GM19193 (cell line): Measurements from ENCODE around the gene AKAP10.

Source experiments
- POLR2A ChIP-seq: IDR thresholded peaks from 4 replicates; pipeline ENCODE4 v1.6.1; 2011; ENCODE audit not compliant: insufficient read depth, insufficient read length; ENCODE audit errors: extremely low read depth

The AKAP10 gene

DNA sequence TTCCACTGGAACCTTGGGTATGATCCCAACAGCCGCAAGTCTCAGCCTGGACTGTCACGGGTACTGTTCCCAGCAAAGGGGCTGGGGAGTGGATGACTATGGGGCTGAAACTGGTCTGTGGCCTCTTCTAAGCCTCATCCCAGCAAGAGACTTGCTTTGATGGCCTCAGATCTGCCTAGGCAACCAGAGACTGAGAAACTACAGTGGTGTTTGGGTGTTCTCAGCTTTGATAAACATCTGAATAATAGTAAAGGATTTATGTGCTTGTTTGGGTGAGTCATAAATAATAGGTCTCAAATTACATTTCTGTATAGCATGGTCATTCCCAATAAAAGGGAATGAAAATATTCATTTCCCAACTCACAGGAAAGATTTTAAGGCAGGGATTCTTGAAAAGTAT lies 79.7 kb downstream of the AKAP10 start:
- TF ChIP-seq POLR2A = no peak

DNA sequence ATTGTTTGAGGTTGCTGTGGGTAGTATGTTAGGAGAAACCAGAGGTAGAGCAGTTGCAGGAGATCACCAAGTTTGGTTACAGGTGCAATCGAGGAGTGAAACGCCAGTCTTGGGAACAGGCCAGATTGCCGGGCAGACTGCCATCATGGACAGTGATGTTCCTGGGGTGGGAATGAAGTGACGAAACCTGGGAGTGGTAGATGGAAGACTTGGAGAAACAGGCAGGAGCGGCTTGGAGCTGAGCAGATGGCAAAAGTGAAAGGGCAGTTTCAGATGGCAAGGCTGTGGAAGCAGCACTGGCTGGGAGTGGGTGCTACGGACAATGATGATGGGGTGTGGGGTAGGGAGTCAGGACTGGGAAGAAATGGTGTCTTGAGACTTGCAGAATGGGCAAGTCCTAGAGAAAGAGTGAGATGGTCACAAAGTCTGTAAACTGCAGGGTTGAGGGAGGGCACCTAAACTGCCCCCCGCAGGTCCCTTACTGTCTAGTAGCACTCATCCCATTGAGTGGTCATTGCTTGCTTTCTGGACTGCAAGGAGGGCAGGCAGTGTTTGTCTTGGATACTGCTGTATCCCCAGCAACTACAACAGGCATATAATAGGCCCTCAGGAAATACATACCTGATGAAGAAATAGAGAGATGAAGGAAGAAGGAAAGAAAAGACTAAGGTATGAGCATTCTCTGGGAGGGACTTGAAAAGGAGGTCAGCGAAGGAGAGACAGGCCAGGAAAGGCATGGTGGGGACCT lies 80.4 kb downstream of the AKAP10 start:
- TF ChIP-seq POLR2A = no peak

DNA sequence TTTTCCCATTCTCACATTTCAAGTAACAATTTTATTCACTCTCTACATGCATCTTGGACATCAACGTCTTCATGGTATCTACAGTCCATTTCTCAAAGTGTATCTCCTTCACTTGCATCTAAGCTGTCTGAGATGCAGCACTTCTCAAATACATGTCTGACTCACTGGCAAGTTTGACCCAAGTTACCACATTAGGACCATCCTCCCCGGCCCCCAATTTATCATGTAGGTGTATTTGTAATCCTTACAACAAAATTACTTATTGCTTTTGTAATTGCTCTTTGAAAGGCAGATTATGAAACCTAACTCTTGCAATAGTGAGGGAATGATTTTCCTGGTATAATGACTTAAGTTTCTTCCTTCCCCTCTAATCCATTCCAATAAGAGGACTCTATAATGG lies 80.9 kb downstream of the AKAP10 start:
- no peak for TF ChIP-seq POLR2A

DNA sequence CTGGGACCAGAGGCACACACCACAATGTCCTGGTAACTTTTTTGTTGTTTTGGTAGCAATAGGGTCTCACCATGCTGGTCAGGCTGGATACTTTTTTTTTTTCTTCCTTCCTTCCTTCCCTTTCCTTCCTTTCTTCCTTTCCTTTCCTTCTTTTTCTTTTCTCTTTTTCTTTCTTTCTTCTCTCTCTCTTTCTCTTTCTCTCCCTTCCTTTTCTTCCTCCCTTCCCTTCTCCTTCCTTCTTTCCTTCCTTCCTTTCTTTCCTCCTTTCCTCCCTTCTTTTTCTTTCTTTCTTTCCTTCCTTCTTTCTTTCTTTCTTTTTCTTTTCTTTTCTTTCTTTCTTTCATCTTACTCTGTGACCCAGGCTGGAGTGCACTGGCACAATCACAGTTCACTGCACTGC lies 91.5 kb downstream of the AKAP10 start:
- no peak for TF ChIP-seq POLR2A

DNA sequence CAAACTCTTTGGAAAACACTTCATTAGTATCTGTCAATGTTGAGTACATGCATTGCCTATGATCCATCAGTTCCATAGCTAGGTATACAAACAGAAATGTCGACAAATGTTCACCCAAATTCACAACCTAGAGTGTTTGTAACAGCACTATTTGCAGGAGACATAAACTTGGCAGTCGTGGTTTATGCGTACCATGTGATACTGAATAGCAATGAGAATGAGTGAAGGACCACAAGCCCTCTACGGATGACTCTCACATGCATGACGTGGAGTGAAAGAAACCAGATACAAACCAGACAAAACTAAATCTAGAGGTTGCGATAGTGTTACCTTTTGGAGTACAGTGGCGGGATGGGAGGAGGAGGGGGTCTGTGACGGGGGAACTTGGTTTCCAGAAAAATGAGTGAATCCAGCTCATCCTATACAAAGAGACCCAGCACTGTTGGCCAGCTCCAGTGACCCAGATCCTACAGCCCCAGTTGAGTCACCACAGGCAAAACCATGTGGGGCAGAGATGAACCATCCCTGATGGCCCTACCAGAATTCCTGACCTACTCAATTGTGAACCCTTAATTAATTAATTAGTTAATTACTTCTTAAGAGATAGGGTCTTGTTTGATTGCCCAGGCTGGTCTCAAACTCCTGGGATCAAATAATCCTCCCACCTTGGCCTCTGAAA lies 94.0 kb downstream of the AKAP10 start:
- TF ChIP-seq POLR2A = no peak

DNA sequence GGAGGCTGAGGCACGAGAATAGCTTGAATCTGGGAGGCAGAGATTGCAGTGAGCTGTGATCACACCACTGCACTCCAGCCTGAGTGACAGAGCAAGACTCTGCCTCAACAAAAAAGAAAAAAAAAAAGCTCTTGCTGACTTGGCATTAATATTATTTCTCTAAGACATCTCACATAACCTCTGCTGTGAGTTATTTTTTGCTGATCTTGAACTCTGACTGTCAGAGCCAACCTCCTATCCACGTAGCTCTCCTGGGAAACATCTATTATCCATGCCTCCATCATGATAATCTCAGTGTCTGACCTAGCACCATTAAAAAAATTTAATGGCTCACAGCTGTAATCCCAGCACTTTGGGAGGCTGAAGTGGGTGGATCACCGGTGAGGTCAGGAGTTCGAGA lies 97.2 kb downstream of the AKAP10 start:
- TF ChIP-seq POLR2A = no peak

DNA sequence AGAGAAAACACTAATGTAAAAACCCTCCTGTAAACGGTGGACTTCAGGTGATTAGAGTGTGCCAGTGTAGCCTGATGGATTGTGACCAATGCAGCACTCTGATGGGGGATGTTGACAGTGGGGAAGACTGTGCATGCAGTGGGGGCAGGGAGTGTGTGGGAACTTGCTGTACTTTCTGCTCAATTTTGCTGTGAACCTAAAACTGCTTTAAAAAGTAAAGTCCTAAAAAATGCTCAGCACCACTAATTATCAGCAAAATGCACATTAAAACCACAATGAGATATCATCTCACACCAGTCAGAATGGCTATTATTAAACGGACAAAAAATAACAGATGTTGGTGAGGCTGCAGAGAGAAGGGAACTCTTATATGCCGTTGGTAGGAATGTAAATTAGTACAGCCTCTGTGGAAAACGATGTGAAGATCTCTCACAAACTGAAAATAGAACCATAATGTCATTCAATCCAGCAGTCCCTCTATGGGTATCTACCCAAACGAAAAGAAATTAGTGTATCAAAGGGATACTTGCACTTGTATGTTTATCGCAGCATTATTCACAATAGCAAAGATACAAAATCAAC lies 100.2 kb downstream of the AKAP10 start:
- TF ChIP-seq POLR2A = no peak

DNA sequence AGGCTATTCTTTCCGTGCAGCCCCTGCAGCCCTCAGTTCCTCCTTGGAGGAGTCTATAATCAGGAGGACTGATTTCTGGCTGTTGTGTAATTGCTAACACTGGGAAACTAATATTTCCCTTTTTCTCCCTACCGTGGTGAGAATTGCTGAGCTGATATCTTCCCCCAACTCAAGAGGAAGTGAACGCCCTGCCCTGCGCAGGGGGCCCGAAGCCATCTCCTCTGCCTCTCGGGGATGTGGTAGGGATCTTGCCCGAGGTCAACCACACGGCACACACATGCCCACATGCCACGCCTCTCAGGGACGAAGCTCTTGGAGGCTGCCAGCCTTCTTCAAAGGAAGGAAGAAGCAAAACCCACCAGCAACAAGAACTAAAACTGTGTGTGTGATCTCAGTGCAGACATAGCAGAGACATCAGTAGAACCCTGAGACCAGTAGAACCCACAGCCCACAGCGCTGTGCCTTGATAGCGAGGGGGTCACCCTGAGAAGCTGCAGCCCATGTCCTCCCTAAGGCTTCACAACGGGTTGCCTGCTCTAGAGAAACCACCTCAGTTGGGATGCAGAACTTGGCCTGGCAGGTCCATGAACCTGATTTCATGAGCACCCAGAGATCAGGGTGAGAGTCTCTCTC lies 101.0 kb downstream of the AKAP10 start:
- TF ChIP-seq POLR2A = no peak

DNA sequence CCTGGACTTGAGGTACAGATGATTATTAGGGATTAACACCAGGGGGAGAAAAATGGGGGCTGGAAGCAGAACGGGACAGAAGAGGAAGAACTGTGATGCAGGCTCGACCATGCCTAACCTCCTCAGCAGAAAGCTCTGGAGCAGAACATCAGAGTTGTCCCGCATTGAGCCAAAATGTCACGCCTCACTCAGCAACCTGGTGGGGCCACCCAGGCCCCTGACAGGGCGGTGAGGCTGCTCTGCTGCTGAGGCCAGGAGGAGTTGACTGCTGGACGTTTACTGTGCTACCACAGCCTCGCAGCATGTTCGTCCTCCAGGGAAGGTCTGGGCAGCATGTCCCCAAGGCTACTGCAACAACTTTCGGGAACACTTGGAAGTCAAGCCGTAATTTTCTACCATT lies 103.4 kb downstream of the AKAP10 start:
- TF ChIP-seq POLR2A = no peak

DNA sequence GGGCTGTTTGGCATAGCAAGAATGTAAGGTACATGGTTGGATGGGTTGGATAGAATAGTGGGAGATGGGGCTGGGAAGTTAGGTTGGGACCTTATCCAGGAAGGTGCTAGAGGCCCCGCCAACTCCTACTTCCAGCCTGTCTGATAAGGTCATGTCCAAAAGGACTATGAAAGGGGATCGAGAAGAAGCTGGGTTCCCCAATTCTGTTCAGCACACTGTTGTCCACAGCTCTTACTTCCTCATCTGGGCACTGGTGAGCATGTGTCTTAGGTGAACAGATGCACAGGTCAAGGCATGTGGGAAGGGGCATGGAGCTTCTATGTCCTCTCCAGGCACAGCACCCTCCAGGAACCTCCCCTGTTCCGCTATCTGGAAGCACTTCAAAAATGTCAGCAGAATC lies 104.3 kb downstream of the AKAP10 start:
- no peak for TF ChIP-seq POLR2A

DNA sequence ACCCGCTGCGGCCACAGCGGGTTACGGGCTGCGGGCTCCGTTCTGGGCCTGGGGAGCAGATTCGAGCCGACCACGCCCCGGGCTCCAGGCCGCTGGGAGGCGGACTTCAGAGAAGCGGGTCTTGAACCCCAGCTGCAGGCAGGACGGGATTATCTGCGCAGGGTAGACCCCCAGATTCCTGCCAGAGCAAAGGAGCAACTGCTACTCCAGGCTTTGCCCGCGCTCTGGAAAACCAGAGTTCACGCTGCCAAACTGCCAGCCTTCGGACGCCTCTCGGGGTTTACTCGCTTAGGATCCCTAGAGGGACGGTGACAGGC lies 109.6 kb downstream of the AKAP10 start:
- no peak for TF ChIP-seq POLR2A

DNA sequence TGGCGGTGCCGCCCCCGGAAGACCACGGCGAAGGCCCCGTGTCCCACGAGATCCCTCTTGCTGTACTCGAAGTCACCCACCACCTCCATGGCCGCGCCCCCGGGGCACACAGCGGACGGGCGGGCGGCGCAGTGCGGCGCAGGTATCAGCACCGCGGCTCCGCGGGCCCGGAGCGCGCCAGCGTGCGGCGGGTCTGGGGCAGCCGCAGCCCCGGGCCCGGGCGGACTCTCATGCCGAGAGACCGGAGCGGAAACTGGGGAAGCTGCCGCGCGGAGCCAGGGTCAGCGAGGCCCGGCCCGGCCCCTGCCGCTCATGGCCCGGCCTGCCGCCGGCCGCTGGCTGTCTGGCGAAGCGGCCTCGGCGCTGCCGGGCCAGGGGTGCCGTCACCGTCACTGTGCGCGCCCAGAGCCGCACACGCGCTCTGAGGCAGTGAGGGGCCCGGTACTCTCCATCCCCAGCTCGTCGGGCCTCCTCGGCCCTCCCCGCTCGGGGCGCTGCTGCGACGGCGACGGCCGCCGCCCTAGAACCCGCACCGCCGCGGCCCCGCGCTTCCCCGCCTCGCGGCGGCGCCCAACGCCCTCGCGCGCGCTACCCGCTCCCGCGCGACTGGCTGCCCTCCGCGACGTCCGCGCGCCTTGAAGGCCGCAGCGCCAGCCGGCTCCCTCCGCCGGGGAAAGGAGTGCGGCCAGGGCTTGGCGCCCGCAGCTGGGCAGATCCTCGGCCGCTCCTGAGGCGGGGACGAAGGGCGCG lies 110.1 kb downstream of the AKAP10 start, which contains the start of gene ULK2:
Gene ULK2 (minus strand): TSS at position 608 of the 750 bp plus-strand sequence. CDS start 519 bp downstream, at position 89.
- TF ChIP-seq POLR2A = peak; percentile 72

DNA sequence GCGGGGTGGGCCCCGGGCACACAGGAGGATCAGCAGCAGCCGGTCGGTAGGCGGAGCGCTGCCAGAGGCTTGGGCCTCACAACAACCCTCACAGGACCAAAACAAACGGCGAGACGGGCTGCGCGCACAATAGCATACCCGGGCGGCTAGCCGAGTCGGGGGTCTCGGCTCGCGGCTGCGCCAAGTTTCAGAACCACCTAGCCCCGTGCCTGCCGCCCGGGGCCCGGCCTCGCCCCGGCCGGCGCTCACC lies 110.6 kb downstream of the AKAP10 start:
- TF ChIP-seq POLR2A = peak; percentile 40

DNA sequence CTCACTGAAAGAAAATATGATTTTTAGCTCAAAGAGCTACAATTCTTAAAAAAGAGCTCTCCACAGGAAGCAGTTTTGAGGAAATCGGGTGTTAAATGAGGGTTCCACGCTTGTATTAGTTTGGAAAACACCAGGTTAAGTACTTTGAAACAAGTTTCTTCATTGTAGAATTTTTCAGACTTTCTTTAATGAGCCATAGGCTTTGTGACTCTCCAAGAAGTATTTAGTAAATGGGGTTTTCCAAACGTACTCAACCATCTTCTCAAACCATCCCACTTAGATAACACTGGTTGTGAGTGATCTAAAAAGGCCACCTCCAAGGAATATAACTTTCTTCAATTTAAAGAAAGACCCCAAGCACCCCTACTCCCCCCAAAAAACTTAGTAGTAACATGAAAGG lies 112.6 kb downstream of the AKAP10 start:
- no peak for TF ChIP-seq POLR2A

DNA sequence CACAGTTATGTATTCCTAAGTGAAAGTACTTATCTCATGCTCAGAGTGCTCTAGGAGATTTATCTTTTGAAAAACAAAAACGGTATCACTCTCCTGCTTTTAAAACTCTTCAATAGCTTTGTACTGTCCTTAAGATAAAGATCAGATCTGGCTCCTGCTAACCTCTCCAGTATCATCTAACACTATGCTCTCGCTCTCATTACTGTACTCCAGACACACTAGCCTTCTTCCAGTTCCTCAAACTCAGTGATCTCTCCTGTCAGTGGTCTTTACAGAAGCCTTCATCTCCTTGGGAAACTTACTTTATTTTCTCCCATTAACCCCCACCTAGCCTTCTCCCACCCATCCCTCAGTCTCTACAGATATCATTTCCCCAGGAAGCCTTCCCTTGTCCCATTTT lies 120.0 kb downstream of the AKAP10 start:
- TF ChIP-seq POLR2A = no peak
